Measurements from ENCODE around the gene SPTSSB. TPM values are rescaled to one million over a fixed set of nuclear protein-coding genes. Genes with fewer than 3 reads are reported as not detected.

The SPTSSB gene
- total RNA-seq, 1 donor from 2014 or later, result not detected

DNA sequence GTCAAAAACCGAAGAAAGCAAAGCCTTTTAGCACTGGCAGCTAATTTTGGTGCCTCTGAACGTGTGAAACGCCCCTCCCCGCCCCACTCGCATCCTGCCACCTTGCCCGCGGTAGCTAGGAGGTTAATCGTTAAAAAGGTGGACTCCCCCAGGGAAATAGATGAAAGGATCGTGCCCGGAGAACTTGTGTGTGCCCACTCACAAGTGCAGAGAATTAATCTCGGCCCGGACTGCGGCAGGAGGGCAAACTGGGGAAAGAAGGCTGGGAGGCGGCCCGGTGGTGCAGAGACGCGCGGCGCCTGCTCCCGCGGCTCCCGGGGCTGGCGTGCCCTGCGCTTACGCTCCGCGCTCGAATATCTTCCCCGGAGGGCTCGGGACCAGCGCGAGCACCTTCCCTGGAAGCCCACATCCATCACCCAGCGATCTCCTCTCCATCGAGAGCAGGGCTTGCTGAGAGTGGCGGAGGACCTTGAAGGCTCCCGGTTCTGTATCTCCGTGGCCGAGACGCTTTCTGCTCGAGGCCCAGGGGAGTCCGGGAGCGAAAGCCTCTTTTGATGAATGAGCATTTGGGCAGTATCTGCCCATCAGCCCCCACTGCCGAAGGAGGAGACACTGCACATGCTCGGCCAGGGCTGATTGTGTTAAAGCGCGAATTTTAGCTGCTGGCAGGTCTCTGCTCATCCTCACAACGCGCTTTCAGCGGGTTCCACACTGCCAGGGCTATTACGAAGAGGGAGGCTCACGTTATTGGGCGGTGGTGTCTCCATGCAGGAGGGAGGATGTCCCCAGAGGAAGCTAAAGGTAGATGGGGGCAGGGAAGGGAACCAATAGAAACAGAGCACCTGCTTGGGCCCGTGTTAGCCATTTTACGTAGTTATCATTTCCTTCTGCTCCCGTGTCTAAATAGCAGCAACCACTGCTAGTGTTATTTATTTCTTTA is 1.3 kb upstream of the SPTSSB start:
- Mint-ChIP-seq H3K4me3 (ENCODE audit: low read depth) (peak overlapping the region; percentile 40), H3K36me3 (ENCODE audit: low read depth) (no peaks in the 10 kb centered on the region), H3K27ac (no peak overlapping the region), H3K27me3 (ENCODE audit: low read depth) (peaks cover 67% of the 10 kb centered on the region), H3K9me3 (no peaks in the 10 kb centered on the region), H3K4me1 (ENCODE audit: low read depth) (peaks cover 5% of the 10 kb centered on the region)
- DNase-seq (ENCODE audit: low spot score), result no peak
- intact Hi-C loops (cut with micrococcal nuclease), result no loop called here

DNA sequence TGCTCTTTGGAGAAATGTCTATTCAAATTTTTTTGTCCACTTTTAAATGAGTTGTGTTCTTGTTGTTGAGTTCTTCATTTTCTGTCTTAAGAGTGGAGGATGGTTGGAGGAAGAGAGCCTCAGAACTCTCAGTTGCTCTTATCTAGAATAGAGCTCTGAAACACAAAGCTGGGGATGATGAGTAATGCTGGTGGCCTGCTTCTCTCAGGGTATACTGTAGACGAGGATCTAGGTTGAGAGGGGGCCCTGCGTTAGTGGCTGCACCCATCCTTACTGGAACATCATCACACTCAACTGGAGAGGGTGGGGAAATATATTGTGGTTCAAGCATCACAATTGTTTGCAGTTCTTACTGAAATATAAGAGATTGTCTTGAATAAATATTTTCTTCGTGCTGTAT is 1.8 kb downstream of the SPTSSB start:
- Mint-ChIP-seq H3K4me1 (ENCODE audit: low read depth) (peaks cover 5% of the 10 kb centered on the region), H3K27ac (no peak overlapping the region), H3K36me3 (ENCODE audit: low read depth) (no peaks in the 10 kb centered on the region), H3K9me3 (no peaks in the 10 kb centered on the region), H3K27me3 (ENCODE audit: low read depth) (peaks cover 56% of the 10 kb centered on the region), H3K4me3 (ENCODE audit: low read depth) (no peak overlapping the region)
- DNase-seq (ENCODE audit: low spot score), result no peak
- intact Hi-C loops (cut with micrococcal nuclease), result no loop called here

DNA sequence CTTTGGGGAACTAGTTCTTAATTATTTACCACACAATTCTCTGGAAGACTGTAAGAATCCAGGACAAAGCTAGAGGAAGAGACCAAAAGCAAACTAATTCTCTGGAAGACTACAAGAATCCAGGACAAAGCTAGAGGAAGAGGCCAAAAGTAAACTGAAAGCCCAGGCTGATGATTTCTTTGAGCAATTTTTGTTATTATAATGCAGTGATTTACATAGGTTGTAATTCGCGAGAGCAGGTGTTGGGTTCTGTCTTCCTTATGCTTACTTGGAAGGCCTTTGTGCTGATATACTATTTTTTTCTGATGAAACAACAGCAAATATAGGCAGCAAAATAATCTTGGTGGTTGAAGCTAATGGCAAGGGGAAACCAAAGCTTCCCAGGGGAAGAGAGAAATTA is 5.2 kb downstream of the SPTSSB start:
- no peak for DNase-seq (ENCODE audit: low spot score)
- Mint-ChIP-seq H3K27ac (no peak overlapping the region), H3K36me3 (ENCODE audit: low read depth) (no peaks in the 10 kb centered on the region), H3K27me3 (ENCODE audit: low read depth) (peaks cover 25% of the 10 kb centered on the region), H3K4me3 (ENCODE audit: low read depth) (no peak overlapping the region), H3K9me3 (no peaks in the 10 kb centered on the region), H3K4me1 (ENCODE audit: low read depth) (no peaks in the 10 kb centered on the region)
- intact Hi-C loops (cut with micrococcal nuclease), result no loop called here

DNA sequence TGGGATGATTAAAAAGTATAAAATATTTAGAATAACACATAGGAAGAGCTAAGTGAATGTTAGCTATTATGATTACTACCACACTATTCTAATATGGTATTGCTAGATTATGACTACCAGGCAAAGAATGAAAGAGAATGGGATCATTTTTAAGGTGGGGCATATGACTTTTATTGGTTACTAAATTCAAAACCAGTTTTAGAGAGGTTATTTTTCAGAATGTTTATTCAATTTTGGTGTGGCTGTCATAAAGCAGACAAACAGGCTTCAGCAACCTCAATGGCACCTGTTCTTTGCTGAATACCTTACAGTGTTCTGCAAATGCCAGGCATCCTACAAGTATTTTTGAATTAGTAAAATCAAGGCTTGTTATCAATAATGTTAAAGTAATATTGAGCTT is 12.8 kb downstream of the SPTSSB start:
- peaks cover 13% of the 10 kb centered on the region for H3K27me3 Mint-ChIP-seq (ENCODE audit: low read depth)
- no peak overlapping the region for H3K27ac Mint-ChIP-seq
- H3K36me3 Mint-ChIP-seq (ENCODE audit: low read depth), result no peaks in the 10 kb centered on the region
- H3K4me1 Mint-ChIP-seq (ENCODE audit: low read depth), result no peaks in the 10 kb centered on the region
- no peaks in the 10 kb centered on the region for H3K9me3 Mint-ChIP-seq
- DNase-seq (ENCODE audit: low spot score), result no peak
- no peak overlapping the region for H3K4me3 Mint-ChIP-seq (ENCODE audit: low read depth)
- intact Hi-C loops (cut with micrococcal nuclease), result no loop called here

DNA sequence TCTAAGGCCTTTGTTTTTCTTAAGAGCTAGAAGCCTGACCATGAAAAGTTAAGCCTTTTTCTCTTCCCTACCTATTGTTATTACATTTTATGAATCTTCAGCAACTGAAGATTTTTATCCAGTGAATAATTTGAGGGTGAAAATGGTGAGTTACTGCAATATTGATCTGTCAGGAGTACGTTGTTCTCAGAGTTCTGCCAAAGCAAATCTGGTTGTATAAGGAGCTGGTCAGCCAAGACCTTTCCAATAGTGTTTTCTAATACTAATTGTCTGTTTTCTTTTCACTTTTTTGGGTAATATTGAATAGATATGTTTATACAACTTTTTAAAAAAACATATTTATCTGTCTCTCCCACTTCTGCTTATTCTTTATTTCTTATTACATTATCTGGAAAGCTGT is 15.0 kb downstream of the SPTSSB start:
- H3K27me3 Mint-ChIP-seq (ENCODE audit: low read depth), result peaks cover 20% of the 10 kb centered on the region
- H3K36me3 Mint-ChIP-seq (ENCODE audit: low read depth), result no peaks in the 10 kb centered on the region
- no peak overlapping the region for H3K4me3 Mint-ChIP-seq (ENCODE audit: low read depth)
- H3K9me3 Mint-ChIP-seq, result no peaks in the 10 kb centered on the region
- DNase-seq (ENCODE audit: low spot score), result no peak
- no peak overlapping the region for H3K27ac Mint-ChIP-seq
- intact Hi-C loops (cut with micrococcal nuclease), result no loop called here
- H3K4me1 Mint-ChIP-seq (ENCODE audit: low read depth), result no peaks in the 10 kb centered on the region

DNA sequence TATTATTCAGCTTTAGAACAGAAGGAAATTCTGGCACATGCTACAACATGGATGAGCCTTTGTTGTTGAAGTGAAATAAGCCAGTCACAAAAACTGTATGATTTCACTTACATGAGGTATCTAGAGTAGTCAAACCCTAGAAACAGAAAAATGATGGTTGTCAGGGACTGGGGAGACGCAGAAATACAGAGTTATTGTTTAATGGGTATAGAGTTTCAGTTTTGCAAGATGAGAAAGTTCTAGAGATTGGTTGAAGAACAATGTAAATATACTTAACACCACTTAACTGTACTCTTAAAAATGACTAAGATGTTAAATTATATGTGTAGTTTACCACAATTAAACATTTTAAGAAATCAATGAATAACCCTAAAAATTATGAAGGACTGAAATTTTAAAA is 15.8 kb downstream of the SPTSSB start:
- Mint-ChIP-seq H3K27me3 (ENCODE audit: low read depth) (peaks cover 17% of the 10 kb centered on the region), H3K4me3 (ENCODE audit: low read depth) (no peak overlapping the region), H3K27ac (no peak overlapping the region), H3K36me3 (ENCODE audit: low read depth) (no peaks in the 10 kb centered on the region), H3K9me3 (no peaks in the 10 kb centered on the region), H3K4me1 (ENCODE audit: low read depth) (no peaks in the 10 kb centered on the region)
- DNase-seq (ENCODE audit: low spot score), result no peak
- intact Hi-C loops (cut with micrococcal nuclease), result no loop called here

DNA sequence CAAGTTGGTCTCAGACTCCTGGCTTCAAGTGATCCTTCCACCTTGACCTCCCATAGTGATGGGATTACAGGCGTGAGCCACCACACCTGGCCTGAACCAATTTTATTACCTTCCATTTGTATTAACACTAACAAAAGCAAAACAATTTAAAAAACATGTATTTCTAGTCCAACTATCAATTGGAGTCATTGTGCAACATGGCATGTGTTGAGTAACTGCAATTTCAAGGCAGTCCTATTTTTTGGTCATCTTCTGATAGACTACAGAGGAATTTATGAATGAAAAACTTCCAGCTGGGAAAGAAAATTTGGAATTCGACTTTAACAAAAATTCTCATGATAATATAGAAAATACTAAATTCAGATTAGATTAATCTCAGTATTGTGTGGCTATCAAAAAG is 16.8 kb downstream of the SPTSSB start:
- H3K27me3 Mint-ChIP-seq (ENCODE audit: low read depth), result peaks cover 20% of the 10 kb centered on the region
- H3K9me3 Mint-ChIP-seq, result no peaks in the 10 kb centered on the region
- intact Hi-C loops (cut with micrococcal nuclease), result no loop called here
- no peak overlapping the region for H3K27ac Mint-ChIP-seq
- H3K4me1 Mint-ChIP-seq (ENCODE audit: low read depth), result peaks cover 4% of the 10 kb centered on the region
- no peak overlapping the region for H3K4me3 Mint-ChIP-seq (ENCODE audit: low read depth)
- no peaks in the 10 kb centered on the region for H3K36me3 Mint-ChIP-seq (ENCODE audit: low read depth)
- DNase-seq (ENCODE audit: low spot score), result no peak

DNA sequence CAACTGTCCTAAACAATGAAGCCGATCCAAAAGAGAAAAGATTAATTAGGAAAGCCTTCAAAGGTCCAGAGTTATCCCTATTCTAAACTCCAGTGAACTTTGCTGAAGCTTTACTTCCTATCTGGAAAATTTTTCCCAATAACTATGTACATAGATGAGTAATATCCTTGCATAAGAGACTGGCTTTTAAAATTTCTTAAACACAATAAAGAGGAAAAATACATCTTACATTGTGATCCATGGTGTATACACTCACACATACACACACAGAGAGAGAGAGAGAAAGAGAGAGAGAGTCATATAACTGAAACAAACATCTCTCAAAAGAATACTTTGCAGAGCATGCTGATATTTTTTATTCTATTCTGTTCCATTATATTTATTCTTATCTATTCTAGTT is 20.0 kb downstream of the SPTSSB start:
- Mint-ChIP-seq H3K4me3 (ENCODE audit: low read depth) (no peak overlapping the region), H3K36me3 (ENCODE audit: low read depth) (no peaks in the 10 kb centered on the region), H3K4me1 (ENCODE audit: low read depth) (peaks cover 9% of the 10 kb centered on the region), H3K9me3 (no peaks in the 10 kb centered on the region), H3K27me3 (ENCODE audit: low read depth) (peaks cover 36% of the 10 kb centered on the region), H3K27ac (no peak overlapping the region)
- intact Hi-C loops (cut with micrococcal nuclease), result no loop called here
- DNase-seq (ENCODE audit: low spot score), result no peak

DNA sequence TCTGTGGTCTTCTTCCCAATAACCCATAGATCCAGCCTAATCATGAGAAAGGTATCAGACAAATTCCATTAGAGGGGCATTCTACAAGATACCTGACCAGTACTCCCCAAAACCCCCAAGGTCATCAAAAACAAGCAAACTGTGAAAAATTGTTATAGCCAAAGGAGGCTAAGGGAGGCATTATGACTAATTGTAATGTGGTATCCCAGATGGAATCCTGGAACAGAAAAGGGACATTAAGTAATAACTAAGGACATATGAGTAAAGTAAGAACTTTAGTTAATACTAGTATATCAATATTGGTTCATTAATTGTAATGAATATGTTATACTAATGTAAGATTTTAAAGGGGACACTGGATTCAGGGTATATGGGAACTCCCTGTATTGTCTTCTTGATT is 20.4 kb downstream of the SPTSSB start:
- Mint-ChIP-seq H3K36me3 (ENCODE audit: low read depth) (no peaks in the 10 kb centered on the region), H3K4me1 (ENCODE audit: low read depth) (peaks cover 9% of the 10 kb centered on the region), H3K4me3 (ENCODE audit: low read depth) (no peak overlapping the region), H3K27ac (no peak overlapping the region), H3K9me3 (no peaks in the 10 kb centered on the region), H3K27me3 (ENCODE audit: low read depth) (peaks cover 35% of the 10 kb centered on the region)
- intact Hi-C loops (cut with micrococcal nuclease), result no loop called here
- DNase-seq (ENCODE audit: low spot score), result no peak

DNA sequence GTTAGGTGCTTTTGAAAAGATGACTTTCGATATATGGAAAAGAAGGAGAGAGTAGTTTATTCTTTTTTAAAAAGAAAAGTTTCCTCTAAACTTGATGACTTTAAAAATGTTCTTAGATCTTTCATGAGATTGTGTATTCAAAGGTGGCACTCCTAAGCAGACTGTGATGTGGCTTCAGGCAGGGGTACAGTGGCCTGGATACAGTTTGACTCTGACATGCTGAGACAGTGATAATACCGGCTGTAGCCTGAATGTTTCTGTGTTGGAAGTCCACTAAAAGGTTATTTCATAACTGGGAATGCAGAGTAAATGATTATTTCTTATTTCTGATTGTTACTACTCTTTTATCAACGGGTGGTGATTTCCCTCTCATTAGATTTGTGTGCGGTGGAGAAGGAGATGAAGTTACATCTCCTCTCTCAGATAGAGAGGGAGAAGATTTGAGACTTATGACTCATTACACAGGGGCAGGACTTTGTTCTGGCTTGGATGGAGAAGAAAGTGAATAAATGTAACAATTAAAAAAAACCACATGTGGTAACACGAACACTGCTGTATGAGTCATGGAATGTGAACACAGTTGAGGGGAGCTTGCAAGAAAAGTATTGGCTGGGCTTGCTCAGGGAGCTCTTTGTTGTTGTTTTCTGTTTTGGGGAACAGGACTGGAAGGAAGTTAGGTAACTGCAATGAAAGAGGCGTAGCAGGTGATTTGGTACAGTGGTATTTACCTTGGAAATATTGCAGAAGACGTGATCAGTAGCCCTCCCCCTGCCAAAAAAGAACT is 21.6 kb downstream of the SPTSSB start:
- Mint-ChIP-seq H3K4me1 (ENCODE audit: low read depth) (peaks cover 9% of the 10 kb centered on the region), H3K27ac (no peak overlapping the region), H3K27me3 (ENCODE audit: low read depth) (peaks cover 32% of the 10 kb centered on the region), H3K9me3 (no peaks in the 10 kb centered on the region), H3K4me3 (ENCODE audit: low read depth) (no peak overlapping the region), H3K36me3 (ENCODE audit: low read depth) (no peaks in the 10 kb centered on the region)
- DNase-seq (ENCODE audit: low spot score), result no peak
- intact Hi-C loops (cut with micrococcal nuclease), result no loop called here

DNA sequence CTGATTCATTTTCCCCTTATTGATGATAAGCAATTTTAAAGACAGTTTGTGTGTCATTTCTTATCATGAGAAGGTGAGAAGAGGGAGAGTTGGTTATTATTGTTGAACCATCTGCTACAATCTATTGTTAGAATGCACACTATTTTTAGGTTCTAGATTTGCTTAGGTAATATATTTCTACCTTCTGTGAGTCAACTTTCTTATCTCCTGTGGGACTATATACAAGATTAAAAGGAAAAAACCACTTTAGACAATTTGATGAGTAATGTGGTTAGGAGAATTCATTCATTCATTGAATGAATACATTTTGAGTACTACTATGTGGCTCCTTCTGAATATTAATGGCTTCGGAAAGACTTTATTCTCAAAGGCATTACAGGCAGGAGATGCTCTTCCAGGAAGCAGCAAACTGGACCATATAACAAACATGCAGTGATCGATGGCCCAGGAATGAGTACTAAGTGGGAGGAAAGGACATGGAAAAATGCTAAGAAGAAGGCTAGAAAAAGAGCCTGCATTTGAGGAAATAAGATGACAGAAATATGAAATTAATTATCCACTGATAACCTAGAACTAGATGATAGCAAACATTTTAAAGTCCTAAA is 22.4 kb downstream of the SPTSSB start:
- intact Hi-C loops (cut with micrococcal nuclease), result no loop called here
- peaks cover 9% of the 10 kb centered on the region for H3K4me1 Mint-ChIP-seq (ENCODE audit: low read depth)
- H3K27me3 Mint-ChIP-seq (ENCODE audit: low read depth), result peaks cover 38% of the 10 kb centered on the region
- no peak for DNase-seq (ENCODE audit: low spot score)
- H3K9me3 Mint-ChIP-seq, result no peaks in the 10 kb centered on the region
- H3K4me3 Mint-ChIP-seq (ENCODE audit: low read depth), result no peak overlapping the region
- no peaks in the 10 kb centered on the region for H3K36me3 Mint-ChIP-seq (ENCODE audit: low read depth)
- H3K27ac Mint-ChIP-seq, result no peak overlapping the region

DNA sequence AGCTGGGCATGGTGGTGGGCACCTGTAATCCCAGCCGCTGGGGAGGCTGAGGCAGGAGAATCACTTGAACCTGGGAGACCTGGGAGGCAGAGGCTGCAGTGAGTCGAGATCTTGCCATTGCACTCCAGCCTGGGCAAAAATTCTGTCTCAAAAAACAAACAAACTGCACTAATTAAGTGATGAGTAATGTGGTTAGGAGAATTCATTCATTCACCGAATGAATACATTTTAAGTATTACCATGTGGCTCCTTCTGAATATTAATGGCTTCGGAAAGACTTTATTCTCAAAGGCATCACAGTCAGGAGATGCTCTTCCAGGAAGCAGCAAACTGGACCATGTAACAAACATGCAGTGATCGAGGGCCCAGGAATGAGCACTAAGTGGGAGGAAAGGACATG is 23.6 kb downstream of the SPTSSB start:
- no peaks in the 10 kb centered on the region for H3K9me3 Mint-ChIP-seq
- peaks cover 9% of the 10 kb centered on the region for H3K4me1 Mint-ChIP-seq (ENCODE audit: low read depth)
- no peak overlapping the region for H3K4me3 Mint-ChIP-seq (ENCODE audit: low read depth)
- intact Hi-C loops (cut with micrococcal nuclease), result no loop called here
- H3K27ac Mint-ChIP-seq, result no peak overlapping the region
- no peak for DNase-seq (ENCODE audit: low spot score)
- H3K27me3 Mint-ChIP-seq (ENCODE audit: low read depth), result peaks cover 46% of the 10 kb centered on the region
- no peaks in the 10 kb centered on the region for H3K36me3 Mint-ChIP-seq (ENCODE audit: low read depth)

DNA sequence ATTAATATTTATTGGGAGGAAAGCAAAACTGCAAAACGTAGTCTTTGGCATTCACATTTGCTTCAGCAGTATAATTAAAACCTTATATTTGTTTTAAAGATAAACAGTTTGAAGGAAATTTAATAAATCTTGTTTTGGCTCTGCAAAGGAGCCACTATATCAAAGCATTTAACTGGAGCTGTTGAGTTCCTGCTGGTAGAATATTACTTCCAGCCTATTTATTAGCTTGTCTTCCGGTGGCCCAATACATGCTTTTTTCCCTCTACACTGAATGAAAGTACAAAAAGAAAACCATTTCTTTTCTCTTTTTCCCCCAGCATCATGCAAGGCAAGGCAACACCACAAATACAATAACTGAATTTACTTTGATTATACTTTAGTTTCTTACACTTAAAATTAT is 26.3 kb downstream of the SPTSSB start:
- Mint-ChIP-seq H3K27ac (no peak overlapping the region), H3K4me3 (ENCODE audit: low read depth) (no peak overlapping the region), H3K9me3 (no peaks in the 10 kb centered on the region), H3K4me1 (ENCODE audit: low read depth) (peaks cover 9% of the 10 kb centered on the region), H3K36me3 (ENCODE audit: low read depth) (no peaks in the 10 kb centered on the region), H3K27me3 (ENCODE audit: low read depth) (peaks cover 50% of the 10 kb centered on the region)
- intact Hi-C loops (cut with micrococcal nuclease), result no loop called here
- no peak for DNase-seq (ENCODE audit: low spot score)
